HG03135 (cell line): ENCODE results near the gene BET1.

Experiments used
- ATAC-seq: cut with Tn5 transposase; IDR thresholded peaks from one replicate; pipeline ENCODE4 v1.9.1; 2021; ENCODE audit warnings: mild to moderate bottlenecking, moderate library complexity; ENCODE audit not compliant: unreplicated experiment

The BET1 gene

DNA sequence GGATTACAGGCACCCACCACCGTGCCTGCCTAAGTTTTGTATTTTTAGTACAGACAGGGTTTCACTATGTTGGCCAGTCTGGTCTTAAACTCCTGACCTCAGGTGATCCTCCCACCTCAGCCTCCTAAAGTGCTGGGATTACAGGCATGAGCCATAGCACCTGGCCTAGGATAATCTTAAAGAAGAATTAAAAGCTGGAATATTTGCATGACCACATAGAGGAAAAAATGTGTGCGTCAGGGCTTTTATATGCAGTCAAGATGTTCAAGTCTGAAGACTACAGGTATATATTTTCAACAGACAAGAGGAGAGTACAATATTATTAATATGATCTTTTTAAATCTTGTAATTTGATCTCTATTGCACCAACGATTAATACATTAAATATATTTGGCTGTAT is 43.2 kb downstream of the BET1 start:
- ATAC-seq: no peak

DNA sequence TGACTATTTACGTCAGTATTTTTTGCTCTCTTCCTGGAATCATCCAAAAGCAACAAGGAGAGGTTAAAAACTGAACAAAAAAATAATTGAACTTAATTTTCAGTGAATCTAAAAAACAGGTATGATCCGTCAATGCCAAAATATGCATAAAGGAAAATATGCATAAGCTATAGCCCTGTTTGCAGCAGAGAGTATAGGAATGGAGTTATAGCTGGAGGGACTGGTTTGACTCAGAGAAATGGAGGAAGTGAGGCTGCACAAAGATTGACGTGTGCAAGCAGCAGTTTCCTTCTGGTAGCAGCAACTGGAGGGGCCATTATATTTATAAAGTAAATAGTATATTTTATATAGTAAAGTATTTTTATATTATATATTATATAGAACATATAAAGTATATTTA is 45.5 kb downstream of the BET1 start:
- no peak for ATAC-seq

DNA sequence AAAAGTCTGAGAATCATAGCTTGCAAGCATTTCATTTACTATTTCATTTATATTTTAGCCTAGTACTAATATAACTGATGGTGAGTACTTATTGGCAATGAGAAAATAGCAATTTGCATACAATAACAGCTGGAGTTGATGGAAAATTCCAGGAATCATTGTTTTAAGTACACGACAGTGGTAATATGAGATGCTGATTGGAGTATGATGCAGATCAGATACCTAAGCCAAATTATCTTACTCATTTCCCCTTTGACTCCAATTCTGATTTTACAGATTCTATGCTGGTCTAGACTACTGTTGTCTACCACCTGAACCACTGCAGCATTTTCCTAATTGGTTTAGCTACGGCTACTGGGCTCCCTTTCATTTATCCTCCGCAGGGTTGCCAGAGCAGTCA is 45.9 kb downstream of the BET1 start:
- no peak for ATAC-seq

DNA sequence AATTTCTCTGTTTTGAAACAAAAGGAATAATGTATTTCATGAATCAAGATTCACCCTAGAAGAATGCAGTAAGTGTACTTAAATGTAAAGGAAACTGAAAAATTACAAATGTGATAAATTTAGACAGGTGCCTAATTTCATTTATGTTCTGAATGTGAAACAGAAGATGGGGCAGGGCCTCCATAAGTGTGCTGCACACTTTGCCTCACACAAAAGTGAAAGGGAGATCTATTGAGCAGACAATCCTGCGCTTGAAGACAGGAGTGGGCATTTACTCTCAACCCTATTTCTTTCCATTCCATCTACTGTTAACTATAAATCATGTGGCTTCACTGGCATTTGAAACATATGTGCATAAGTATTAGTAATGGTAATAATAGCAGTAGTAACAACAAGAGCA is 46.4 kb downstream of the BET1 start:
- ATAC-seq: no peak

DNA sequence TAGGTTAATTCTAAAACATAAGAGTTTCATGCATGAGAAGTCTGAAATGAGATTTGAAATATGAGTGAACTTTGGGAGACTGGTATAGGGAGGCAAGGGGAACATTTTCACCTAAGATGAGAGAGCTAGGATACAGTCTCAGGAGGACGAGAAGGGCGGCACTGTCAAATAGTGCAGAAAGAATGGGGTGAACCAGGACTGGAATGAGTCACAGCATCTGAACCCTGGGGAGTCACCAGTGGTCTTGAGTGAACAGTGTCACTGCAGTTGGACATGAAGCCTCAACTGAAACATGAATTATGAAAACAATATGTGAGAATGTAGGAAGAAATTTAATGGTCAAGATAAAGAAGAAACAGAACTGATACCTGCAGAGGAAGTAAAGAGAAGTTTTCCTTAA is 48.9 kb downstream of the BET1 start:
- ATAC-seq: no peak

DNA sequence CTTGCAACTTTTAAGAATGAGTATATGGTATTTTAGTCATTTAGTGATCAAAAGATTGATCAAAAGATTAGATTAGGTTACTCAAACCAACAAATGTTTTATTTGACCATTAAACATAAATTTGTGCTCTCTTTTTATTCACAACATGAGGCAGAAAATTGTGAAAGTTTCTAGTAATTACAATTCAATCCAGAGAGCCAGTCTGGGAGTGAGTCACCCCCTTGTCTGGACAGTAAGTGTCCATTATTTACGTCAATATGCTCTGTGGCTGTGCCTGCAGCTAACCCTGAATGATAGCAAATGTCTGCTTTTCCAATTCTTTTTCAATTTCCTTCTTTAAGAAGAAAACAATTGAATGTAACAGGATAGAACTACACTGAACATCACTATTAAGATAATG is 54.7 kb downstream of the BET1 start:
- ATAC-seq: no peak

DNA sequence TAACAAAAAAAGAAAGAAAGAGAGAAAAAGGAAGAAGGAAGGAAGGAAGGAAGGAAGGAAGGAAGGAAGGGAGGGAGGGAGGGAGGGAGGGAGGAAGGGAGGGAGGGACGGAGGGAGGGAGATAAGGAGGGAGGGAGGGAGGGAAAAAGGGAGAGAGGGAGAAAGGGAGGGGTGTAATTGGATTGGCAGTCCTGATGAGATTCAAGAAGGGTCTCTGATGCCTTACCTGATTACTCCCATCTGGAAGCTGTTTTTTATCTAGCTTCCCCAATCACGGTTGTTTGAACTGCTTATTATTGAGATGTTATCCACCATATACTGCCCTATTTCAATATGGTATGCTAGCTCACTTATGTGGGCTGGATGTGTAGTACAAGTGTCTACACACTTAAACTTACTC is 55.3 kb downstream of the BET1 start:
- no peak for ATAC-seq

DNA sequence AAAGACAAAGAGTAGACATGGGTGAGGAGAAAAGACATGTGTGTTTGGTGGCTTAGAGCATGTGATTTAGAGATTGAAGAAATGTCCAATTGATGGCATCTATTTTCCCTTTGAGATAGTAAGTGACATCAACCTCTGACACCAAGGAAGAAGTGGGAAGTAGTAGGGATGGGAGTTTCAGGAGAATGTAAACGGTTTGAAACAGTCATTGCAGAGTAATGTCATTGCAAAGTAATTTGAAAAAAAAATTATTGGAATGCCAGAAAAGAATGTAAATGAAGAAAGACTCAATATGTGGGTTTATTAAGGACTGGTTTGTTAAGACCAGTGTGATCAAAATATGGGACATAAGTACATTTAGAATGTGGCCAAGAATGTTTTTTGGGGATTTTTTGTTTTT is 56.0 kb downstream of the BET1 start:
- ATAC-seq: no peak

DNA sequence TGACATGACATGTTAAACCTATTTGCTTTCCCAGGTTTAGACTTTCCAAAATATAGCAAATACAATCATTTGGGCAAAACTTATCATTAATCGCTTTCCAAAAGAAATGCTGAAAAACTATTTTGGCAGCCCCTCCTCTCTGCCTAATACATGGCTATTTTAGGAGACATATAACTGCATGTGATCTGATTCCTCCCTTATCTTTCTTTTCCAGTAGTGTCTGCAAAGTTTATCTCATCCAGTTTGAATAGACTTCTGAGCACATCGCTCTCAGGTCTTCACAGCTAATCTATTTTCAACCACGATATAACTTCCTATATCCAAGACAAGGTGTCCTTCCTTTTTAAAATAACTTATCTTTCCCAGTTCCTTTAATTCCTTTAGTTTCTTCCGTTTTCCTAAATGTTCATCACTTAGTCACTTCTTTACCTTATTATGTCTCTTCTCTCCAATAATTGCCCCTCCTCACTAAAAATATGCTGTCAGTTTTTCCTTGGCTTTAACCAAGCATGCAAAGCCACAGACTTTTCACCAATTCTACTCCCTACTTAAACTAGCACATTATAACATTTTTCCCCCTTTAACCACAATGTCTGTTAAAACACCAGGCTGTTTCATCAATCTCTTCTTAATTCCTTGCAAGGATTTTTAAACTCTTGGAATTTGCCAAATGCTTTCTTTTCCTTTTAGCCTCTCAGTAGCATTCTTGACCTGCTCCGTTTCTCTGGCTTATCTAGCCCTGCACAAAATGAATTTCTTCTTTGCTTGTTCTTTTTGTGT is 58.2 kb downstream of the BET1 start:
- no peak for ATAC-seq

DNA sequence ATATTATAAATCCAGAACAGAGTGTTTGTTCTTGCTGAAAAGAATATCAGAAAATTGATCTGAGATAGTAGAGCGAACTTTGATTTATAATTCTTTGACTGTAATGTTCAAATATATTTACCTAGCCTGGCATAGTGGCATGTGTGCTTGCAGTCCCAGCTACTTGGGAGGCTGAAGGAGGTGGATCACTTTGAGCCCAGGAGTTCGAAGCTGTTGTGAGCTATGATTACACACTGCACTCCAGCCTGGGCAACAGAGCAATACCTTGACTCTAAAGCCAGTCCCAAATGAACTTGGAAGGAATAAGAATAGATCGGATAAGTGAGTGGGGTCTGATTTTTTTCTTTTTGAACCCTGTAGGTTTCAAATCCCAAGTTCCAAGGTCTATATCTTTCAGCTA is 59.1 kb downstream of the BET1 start:
- ATAC-seq: no peak

DNA sequence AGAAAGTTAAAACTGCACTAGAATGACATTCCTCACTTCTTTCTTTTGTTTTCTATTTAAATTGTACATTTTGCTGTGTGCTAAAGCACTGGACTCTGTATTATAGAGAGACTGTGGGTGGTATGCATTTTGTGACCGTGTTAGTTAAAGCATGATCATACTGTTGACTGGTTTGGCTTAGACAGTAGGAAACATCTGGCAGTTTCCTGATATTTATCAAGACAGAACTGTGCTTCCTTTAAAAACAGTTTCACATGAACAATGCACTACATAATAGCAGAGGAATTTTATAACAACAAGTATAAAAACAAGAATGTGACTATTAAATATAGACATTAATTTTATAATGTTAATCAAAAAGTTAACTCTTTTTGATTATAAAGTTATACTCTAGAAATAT is 59.5 kb downstream of the BET1 start:
- ATAC-seq: no peak

DNA sequence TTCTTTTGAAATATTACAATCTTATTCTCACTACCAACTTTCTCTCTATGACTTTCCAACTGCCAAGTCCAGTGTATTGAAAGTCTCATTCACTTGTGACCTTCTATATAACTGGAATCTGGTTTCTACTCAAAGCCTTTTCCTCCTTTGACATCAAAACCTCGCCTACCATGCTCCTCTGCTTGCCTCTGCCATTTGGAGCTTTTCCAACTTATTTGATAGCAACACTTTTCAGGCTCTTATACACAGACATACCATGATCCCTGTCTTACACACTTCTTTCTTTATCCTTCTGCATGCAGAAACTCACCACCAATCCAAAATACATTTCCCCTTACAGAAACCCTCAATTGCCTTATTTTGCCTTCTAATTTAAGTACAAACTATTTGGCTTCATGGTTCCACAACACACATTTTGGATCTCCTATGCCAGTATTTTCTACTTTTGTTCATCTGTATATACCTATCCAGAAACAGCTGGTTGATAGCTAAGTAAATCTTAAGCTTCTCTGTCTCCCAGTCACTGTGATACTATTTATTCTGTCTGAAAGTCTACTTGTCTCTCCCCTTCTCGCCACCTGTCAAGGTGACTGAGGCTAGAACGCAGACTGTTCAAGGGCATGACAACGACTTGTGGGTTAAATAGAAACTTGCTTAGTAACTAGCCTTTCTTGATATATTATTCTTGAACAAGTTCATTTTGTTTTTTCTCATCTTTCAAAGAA is 60.2 kb downstream of the BET1 start:
- ATAC-seq: no peak
